Left renal cortex interstitium (tissue), 4 donors: ENCODE results near the gene MIPEP. TPM values are rescaled to one million over a fixed set of nuclear protein-coding genes. Genes with fewer than 3 reads are reported as not detected.

ENCODE experiments used
- DNase-seq, 4 donors: peaks; one replicate each; pipeline ENCODE4 v3.0.0-alpha.2; 2013; ENCODE audit warnings: low read depth in 4 of 4, low spot score in 2 of 4, missing footprints in 1 of 4
- polyA plus RNA-seq, 4 donors: library from polyadenylated mRNA; unstranded; fragments of 120-200 nt; gene quantifications; one replicate each; pipeline ENCODE4 v1.2.1, GENCODE V29; 2013; ENCODE audit not compliant: insufficient read length in 4 of 4

Gene MIPEP
- polyA plus RNA-seq, 4 donors, result 29.4 to 33.9 (median 31.9) TPM

- no peak for DNase-seq
Measured at GRCh38 chr13:23855360-23855759, 33.8 kb downstream of the MIPEP start.

GRCh38 chr13:23852351-23852750 lies 36.8 kb downstream of the MIPEP start:
- DNase-seq, result no peak

GRCh38 chr13:23851106-23851505 lies 38.1 kb downstream of the MIPEP start:
- no peak for DNase-seq

- DNase-seq, result no peak
Measured at GRCh38 chr13:23850134-23850533, 39.1 kb downstream of the MIPEP start.

- no peak for DNase-seq
Measured at GRCh38 chr13:23849670-23850069, 39.5 kb downstream of the MIPEP start.

- DNase-seq, result no peak
Measured at GRCh38 chr13:23848646-23849141, 40.5 kb downstream of the MIPEP start.

- no peak for DNase-seq
Measured at GRCh38 chr13:23848019-23848418, 41.2 kb downstream of the MIPEP start.

GRCh38 chr13:23847497-23847896 lies 41.7 kb downstream of the MIPEP start:
- DNase-seq, result no peak

GRCh38 chr13:23845105-23845725 lies 44.0 kb downstream of the MIPEP start:
- DNase-seq, result no peak

GRCh38 chr13:23844132-23844531 lies 45.1 kb downstream of the MIPEP start:
- no peak for DNase-seq

GRCh38 chr13:23843436-23843835 lies 45.8 kb downstream of the MIPEP start:
- DNase-seq, result no peak

- DNase-seq, result no peak
Measured at GRCh38 chr13:23842406-23842805, 46.8 kb downstream of the MIPEP start.

GRCh38 chr13:23833733-23834611 lies 55.2 kb downstream of the MIPEP start:
- DNase-seq, result no peak

GRCh38 chr13:23828866-23829265 lies 60.3 kb downstream of the MIPEP start:
- DNase-seq, result no peak

GRCh38 chr13:23828086-23828485 lies 61.1 kb downstream of the MIPEP start:
- DNase-seq, result no peak

GRCh38 chr13:23825179-23825578 lies 64.0 kb downstream of the MIPEP start:
- no peak for DNase-seq

GRCh38 chr13:23824371-23824770 lies 64.8 kb downstream of the MIPEP start:
- no peak for DNase-seq

GRCh38 chr13:23822252-23822824 lies 66.9 kb downstream of the MIPEP start:
- DNase-seq, result no peak

- DNase-seq, result no peak
Measured at GRCh38 chr13:23820530-23820929, 68.7 kb downstream of the MIPEP start.

- no peak for DNase-seq
Measured at GRCh38 chr13:23817830-23818229, 71.4 kb downstream of the MIPEP start.

- no peak for DNase-seq
Measured at GRCh38 chr13:23817136-23817535, 72.1 kb downstream of the MIPEP start.

GRCh38 chr13:23813635-23814034 lies 75.6 kb downstream of the MIPEP start:
- no peak for DNase-seq
